Immature natural killer cell (primary cell): ENCODE results near the gene DLGAP1. TPM values are rescaled to one million over a fixed set of nuclear protein-coding genes. Genes with fewer than 3 reads are reported as not detected.
A peak's percentile ranks its signal among the peaks of the same experiment; 100 is the strongest.

Source experiments
- DNase-seq, 3 donors: peaks; one replicate each; pipeline ENCODE4 v3.0.0; 2022; ENCODE audit warnings: mixed read lengths in 1 of 3
- H3K27ac Mint-ChIP-seq, 6 donors: one replicate each; pipeline ENCODE4 v1.8.0; 2020; ENCODE audit warnings: mixed read lengths in 6 of 6, mild to moderate bottlenecking in 5 of 6, inconsistent platforms in 4 of 6, moderate library complexity in 3 of 6
- H3K27me3 Mint-ChIP-seq, 3 donors: one replicate each; pipeline ENCODE4 v1.8.0; 2020 to 2021; ENCODE audit warnings: low read depth in 3 of 3, mild to moderate bottlenecking in 3 of 3, mixed read lengths in 3 of 3, moderate library complexity in 3 of 3, inconsistent platforms in 1 of 3
- H3K36me3 Mint-ChIP-seq, 3 donors: one replicate each; pipeline ENCODE4 v1.8.0; 2020; ENCODE audit warnings: mixed read lengths in 3 of 3, inconsistent platforms in 2 of 3, mild to moderate bottlenecking in 2 of 3
- H3K4me1 Mint-ChIP-seq, 2 donors: one replicate each; pipeline ENCODE4 v1.8.0; 2020; ENCODE audit warnings: inconsistent platforms in 2 of 2, mild to moderate bottlenecking in 2 of 2, mixed read lengths in 2 of 2, moderate library complexity in 1 of 2
- H3K4me3 Mint-ChIP-seq, 5 donors: one replicate each; pipeline ENCODE4 v1.8.0; 2020; ENCODE audit warnings: mild to moderate bottlenecking in 5 of 5, mixed read lengths in 5 of 5, inconsistent platforms in 3 of 5, moderate library complexity in 3 of 5
- H3K9me3 Mint-ChIP-seq, 6 donors: one replicate each; pipeline ENCODE4 v1.8.0; 2020; ENCODE audit warnings: mild to moderate bottlenecking in 6 of 6, mixed read lengths in 6 of 6, inconsistent platforms in 4 of 6, moderate library complexity in 3 of 6
- polyA plus RNA-seq, 3 donors: library from polyadenylated mRNA; unstranded; fragments of 300-500 nt; fragmentation: Illumina TruSeq; gene quantifications; one replicate each; pipeline ENCODE4 v1.2.3, GENCODE V29; 2021

Gene DLGAP1
- polyA plus RNA-seq, 3 donors from 2014 or later = not detected

DNA sequence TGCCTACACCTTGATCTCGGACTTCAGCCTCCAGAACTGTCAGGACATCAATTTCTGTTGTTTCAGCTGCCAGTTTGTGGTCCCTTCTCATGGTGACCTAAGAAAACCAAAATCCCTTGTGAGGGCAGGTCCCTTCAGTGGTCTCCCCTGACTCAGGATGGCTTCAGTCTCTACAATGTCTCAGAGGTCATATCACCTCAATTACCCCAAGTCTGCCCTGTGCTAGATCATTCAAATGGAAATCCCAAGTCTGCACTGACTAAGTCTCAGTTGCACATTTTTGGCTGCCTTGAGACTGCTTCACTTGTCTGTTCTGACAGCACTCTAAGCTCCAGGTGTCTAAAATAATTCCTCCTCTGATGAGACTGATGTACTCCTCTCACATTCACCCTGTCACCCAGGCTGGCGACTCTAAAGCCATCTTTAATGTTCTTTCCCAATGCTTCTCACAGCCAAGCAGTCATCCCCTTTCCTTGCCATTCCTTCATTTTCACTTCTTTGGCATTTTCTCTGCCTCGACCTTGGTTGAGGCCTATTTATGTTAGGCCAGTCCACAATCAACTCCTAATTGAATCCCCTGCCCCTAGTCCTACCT, 470.8 kb downstream of the DLGAP1 start:
- no peak overlapping the region for H3K27ac Mint-ChIP-seq
- peaks cover 0 to 3% (median 0%) of the 10 kb centered on the region in 3 donors for H3K27me3 Mint-ChIP-seq
- peaks cover 7 to 9% of the 10 kb centered on the region in 2 donors for H3K4me1 Mint-ChIP-seq
- peak overlapping the region in 1 of 5 donors; percentile 2 for H3K4me3 Mint-ChIP-seq
- DNase-seq = no peak
- peaks cover 0 to 2% (median 0%) of the 10 kb centered on the region in 3 donors for H3K36me3 Mint-ChIP-seq
- H3K9me3 Mint-ChIP-seq = peaks cover 1 to 3% (median 2%) of the 10 kb centered on the region in 6 donors

DNA sequence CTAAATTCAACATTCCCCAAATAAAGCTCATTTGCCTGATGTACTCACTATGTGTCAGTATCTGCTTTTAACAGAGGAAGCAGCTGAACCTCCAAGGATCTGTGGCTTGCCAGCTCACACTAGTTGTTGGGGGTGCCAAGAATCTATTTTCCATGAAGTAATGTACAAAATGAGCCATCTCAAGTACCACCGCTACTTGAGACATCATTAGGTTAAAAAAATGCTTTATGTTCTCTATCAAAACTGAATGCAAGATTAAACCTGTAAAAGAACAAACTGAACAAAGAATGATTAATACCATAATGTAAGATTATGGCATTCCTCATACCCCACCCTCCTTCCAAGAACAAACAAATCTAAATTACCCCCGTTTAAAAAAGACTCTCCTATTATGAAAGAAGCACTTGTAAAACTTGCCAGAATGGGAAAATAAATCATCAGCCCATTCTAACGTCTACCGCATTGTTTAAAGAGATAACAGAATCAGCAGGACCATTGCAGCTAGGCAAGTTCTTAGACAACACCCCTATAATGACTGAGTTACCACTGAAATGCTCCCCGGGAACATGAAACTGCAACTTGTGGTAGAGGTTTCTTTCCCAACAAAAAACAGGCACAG, 471.6 kb downstream of the DLGAP1 start:
- H3K27ac Mint-ChIP-seq = no peak overlapping the region
- H3K36me3 Mint-ChIP-seq = peaks cover 0 to 3% (median 0%) of the 10 kb centered on the region in 3 donors
- H3K4me3 Mint-ChIP-seq = no peak overlapping the region
- DNase-seq = no peak
- H3K9me3 Mint-ChIP-seq = peaks cover 2 to 9% (median 8%) of the 10 kb centered on the region in 6 donors
- peaks cover 7 to 9% of the 10 kb centered on the region in 2 donors for H3K4me1 Mint-ChIP-seq
- H3K27me3 Mint-ChIP-seq = peaks cover 0 to 4% (median 0%) of the 10 kb centered on the region in 3 donors

DNA sequence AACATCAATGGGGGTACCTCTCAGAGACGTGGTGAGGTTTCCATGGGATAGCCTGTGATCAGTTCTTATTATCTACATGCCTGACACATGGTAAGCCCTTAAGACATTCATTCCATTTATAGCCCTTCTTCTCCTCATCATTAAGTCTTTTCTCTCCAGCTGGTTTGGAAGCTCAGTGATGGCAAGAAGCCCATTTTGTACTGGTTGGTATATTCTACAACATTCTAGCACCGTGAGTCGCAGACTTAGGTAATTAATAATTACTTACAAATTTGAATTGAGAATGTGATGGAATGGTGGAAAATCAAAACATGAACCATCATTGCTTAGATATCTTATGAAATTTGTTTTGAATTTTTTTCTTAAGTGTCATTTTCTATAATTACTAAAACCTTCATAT, 472.6 kb downstream of the DLGAP1 start:
- no peak for DNase-seq
- H3K36me3 Mint-ChIP-seq = peaks cover 0 to 3% (median 0%) of the 10 kb centered on the region in 3 donors
- H3K9me3 Mint-ChIP-seq = peaks cover 2 to 14% (median 10%) of the 10 kb centered on the region in 6 donors
- no peak overlapping the region for H3K4me3 Mint-ChIP-seq
- peaks cover 0 to 4% (median 0%) of the 10 kb centered on the region in 3 donors for H3K27me3 Mint-ChIP-seq
- peaks cover 7 to 9% of the 10 kb centered on the region in 2 donors for H3K4me1 Mint-ChIP-seq
- H3K27ac Mint-ChIP-seq = no peak overlapping the region

DNA sequence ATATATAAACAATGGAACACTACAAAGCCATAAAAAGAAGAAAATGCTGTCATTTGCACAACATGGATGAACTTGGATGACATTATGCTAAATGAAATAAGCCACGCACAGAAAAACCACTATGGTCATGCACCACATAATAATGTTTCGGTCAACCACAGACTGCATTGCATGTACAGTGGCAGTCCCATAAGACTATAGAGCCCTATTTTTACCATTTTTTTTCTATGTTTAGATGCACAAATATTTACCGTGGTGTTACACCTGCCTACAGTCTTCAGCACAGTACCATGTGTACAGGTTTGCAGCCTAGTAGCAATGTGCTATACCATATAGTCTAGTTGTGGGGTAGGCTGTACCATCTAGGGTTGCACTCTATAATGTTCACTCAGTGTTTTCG, 476.1 kb downstream of the DLGAP1 start:
- H3K27me3 Mint-ChIP-seq = peaks cover 0 to 2% (median 1%) of the 10 kb centered on the region in 3 donors
- H3K36me3 Mint-ChIP-seq = peaks cover 0 to 3% (median 0%) of the 10 kb centered on the region in 3 donors
- no peak overlapping the region for H3K4me3 Mint-ChIP-seq
- no peak for DNase-seq
- peaks cover 2 to 14% (median 10%) of the 10 kb centered on the region in 6 donors for H3K9me3 Mint-ChIP-seq
- no peak overlapping the region for H3K27ac Mint-ChIP-seq
- H3K4me1 Mint-ChIP-seq = no peaks in the 10 kb centered on the region

DNA sequence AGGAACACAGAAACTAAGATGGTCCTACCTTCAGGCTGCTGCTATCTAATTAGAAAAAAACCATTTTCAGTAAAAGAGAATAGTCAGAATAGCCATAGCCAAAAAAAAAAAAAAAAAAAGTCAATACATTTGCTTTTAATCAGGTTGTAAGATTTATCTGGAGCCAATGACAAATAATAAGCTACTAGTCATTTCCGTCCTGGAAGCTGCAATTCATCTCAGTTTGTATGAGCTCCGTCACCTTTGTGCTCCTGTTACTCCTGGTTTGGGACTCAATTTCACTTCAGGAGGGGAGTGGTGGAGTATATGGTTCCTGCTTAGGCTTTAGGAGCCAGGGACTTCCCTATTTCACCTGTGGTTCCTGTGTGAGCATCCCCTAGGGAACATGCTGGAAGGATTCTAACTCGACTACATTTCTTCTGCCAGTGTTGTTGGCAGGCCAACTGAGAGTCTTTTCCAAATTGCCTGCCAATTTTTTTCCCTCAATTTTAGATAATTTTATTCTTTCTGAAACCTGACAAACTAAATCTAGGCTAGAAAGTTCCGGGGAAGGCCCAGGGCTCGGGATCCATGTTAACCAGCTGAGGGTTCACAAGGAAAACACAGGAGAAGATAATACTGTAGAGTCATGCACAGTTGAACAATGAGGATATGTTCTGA, 481.8 kb downstream of the DLGAP1 start:
- no peaks in the 10 kb centered on the region for H3K36me3 Mint-ChIP-seq
- DNase-seq = no peak
- peaks cover 1 to 5% (median 1%) of the 10 kb centered on the region in 3 donors for H3K27me3 Mint-ChIP-seq
- H3K27ac Mint-ChIP-seq = no peak overlapping the region
- no peak overlapping the region for H3K4me3 Mint-ChIP-seq
- H3K9me3 Mint-ChIP-seq = peaks cover 0 to 3% (median 2%) of the 10 kb centered on the region in 6 donors
- no peaks in the 10 kb centered on the region for H3K4me1 Mint-ChIP-seq

DNA sequence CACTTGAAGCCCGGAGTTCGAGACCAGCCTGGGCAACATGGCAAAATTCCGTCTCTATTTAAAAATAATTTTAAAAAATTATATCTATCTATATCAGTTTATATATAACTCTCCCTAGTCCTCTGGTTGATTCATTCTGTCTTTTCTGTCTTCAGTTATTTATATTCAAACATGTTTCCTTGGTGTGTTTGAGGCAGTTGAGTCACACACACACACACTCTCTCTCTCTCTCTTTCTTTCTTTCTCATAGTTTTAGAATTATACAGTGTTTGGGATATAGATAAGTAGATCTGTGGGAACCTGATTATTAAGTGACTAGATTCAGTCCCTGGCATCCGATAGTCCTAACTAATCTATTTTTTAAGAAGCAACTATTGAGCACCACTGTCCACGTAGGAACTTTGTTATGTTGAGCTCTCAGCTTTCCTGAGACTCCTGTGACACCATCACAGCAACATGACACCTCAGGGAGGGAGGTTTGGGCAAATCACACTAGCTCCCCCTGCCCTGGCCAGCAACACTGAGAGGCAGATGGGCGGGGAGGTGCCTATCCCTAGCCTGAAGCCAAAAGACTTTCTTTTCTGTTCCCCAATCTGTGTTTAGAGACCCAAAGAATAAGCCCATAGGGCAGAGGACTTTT, 482.7 kb downstream of the DLGAP1 start:
- Mint-ChIP-seq H3K9me3 (peaks cover 0 to 3% (median 0%) of the 10 kb centered on the region in 6 donors), H3K4me1 (no peaks in the 10 kb centered on the region), H3K27ac (no peak overlapping the region), H3K27me3 (peaks cover 1 to 5% (median 1%) of the 10 kb centered on the region in 3 donors), H3K36me3 (no peaks in the 10 kb centered on the region), H3K4me3 (no peak overlapping the region)
- DNase-seq = no peak

DNA sequence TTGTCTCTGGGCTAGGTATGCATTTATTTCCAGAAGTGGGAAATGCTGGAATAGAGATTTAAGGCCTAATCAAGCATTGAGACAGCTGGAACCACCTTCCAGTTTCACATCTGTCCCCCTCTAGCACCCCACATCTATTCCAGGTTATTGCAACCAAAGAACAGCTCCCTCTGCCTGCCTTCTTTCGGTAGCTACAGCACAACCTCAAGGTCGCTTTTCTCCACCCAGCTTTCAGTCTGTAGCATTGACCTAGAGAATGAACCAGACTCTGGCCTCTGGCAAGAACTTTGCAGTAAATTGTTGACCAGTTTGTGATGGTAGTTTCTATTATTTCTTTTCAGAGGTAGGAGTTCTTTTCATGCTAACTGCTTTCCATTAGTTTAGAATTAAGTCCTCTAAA, 484.2 kb downstream of the DLGAP1 start:
- H3K27ac Mint-ChIP-seq = no peak overlapping the region
- H3K27me3 Mint-ChIP-seq = peaks cover 0 to 5% (median 1%) of the 10 kb centered on the region in 3 donors
- H3K4me1 Mint-ChIP-seq = no peaks in the 10 kb centered on the region
- H3K36me3 Mint-ChIP-seq = no peaks in the 10 kb centered on the region
- no peak for DNase-seq
- peaks cover 0 to 3% (median 0%) of the 10 kb centered on the region in 6 donors for H3K9me3 Mint-ChIP-seq
- no peak overlapping the region for H3K4me3 Mint-ChIP-seq

DNA sequence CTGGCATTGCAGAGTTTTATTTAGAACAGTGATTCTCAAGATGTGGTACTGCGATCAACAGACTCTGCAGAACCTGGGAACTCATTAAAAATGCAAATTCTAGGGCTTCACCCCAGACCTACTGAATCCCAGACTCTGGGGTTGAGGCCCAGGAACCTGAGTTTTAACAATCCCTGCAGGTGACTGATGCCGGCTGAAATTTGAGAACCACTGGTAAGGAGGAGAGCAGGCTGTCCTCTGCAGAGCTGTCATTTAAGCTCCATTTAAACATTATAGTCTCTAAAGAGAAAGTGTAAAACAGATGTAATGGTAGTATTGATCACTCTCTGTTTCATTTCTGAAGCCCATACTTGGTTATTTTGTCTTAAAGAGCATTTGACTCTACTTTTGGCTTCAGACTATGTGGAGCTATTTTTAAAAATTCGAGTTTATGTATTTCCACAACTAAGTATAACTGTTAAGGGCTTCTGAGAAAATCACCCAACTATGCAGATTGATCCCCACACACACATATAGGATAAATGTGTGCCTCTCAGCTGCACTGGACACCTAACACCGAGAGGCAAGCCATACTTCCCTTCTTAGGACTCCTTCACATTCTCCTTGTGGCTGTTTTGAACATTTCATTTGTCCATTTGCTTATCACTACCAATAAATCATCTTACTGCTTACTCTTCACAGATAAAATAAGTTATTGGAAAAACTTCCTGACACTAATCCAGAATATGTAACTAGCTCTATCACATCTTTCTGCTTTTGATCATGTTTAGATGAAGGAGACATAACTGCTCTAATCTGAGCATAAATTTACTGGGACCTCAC, 487.5 kb downstream of the DLGAP1 start:
- H3K4me3 Mint-ChIP-seq = no peak overlapping the region
- no peaks in the 10 kb centered on the region for H3K36me3 Mint-ChIP-seq
- H3K27ac Mint-ChIP-seq = no peak overlapping the region
- peaks cover 0 to 4% (median 3%) of the 10 kb centered on the region in 3 donors for H3K27me3 Mint-ChIP-seq
- DNase-seq = no peak
- H3K9me3 Mint-ChIP-seq = peaks cover 0 to 2% (median 0%) of the 10 kb centered on the region in 6 donors
- no peaks in the 10 kb centered on the region for H3K4me1 Mint-ChIP-seq

DNA sequence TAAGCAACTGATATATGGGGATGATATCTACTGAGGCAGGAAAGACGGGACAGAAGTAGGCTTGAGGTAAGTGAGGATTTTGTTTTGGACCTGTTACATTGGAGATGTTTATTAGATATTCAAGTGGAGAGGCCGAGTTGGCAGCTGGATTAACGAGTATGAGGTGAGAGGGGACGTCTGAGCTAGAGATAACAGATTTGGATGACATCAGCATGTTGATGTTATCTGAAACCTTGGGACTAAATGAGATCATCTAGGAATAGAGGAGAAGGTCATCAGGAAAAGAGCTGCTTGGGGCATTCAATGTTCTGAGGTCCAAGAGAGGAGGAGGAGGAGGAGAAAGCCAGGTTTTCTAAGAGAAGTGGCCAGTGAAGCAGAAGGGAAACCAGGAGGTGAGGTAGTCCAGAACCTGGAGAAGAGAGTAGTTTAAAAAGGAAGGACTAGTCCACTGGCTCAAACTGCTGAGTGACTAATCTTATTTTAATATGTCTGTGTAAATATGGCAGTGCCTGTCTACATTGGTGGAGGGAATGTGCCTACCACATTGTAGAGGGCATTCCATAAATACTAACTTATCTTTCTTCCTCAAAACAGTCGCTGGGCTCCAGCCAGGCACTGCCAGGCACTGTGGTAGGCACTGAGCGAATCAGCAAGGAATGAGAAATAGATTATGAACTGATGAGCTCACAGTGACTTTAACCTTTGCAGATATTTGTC, 488.3 kb downstream of the DLGAP1 start:
- Mint-ChIP-seq H3K36me3 (no peaks in the 10 kb centered on the region), H3K27me3 (peaks cover 0 to 4% (median 0%) of the 10 kb centered on the region in 3 donors), H3K4me1 (no peaks in the 10 kb centered on the region), H3K4me3 (no peak overlapping the region), H3K9me3 (peaks cover 0 to 2% (median 0%) of the 10 kb centered on the region in 6 donors), H3K27ac (no peak overlapping the region)
- DNase-seq = no peak

DNA sequence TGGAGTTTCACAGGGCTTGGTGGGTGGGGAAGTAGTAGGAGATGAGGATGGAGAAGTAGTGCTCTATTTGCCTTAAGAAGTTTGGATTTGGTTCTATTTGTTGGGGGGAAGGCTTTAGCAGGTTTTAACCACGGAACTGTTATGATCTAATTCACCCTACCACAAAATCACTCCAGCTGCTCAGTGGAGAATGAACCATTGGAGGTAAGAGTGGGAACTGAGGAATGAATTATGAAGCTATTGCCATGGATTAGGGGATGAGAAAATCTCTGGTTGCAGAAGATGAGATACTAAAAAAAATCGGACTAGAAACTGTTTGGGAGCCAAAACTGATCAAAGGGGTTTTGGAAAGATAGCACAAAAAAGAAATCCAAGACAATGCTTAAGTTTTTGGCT, 488.9 kb downstream of the DLGAP1 start:
- Mint-ChIP-seq H3K4me1 (no peaks in the 10 kb centered on the region), H3K27ac (no peak overlapping the region), H3K4me3 (no peak overlapping the region), H3K9me3 (peaks cover 0 to 2% (median 0%) of the 10 kb centered on the region in 6 donors), H3K36me3 (no peaks in the 10 kb centered on the region), H3K27me3 (peaks cover 0 to 4% (median 0%) of the 10 kb centered on the region in 3 donors)
- DNase-seq = no peak

DNA sequence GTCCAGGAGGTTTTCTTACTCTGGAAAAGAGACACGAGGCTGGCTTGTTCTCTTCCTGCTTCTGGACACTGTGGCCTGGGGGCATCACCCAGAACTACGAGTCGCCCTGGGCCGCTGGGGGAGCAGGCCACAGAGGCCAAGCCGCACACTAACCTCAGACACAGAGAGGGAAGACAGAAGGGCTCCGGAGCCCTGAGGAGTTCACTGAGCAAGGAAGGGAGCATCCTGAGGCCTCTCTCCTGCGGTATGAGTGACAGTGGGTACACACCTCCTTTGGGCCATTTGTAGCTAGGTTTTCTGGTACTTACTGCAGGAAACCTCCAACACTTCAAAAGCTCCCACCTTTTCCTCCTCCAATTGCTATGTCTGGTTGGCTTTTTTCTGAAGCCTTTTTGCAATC, 494.1 kb downstream of the DLGAP1 start:
- H3K27ac Mint-ChIP-seq = no peak overlapping the region

DNA sequence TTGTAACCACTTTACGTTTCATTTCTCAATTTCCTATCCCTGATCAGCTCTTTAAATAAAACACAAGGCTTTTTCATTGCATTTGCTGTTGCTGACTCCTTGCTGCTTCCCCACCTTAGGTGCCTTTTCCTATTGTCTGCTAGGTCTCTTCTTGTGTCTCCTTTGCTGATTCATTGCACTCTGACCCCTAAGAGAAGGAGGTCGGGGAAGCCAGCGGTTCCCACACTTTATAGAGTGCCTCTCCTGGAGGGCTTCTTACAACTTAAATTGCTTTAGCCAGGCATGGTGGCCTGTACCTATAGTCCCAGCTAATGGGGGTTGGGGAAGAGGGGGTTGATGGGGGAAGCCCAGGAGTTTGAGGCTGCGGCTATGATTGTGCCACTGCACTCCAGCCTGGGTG, 495.0 kb downstream of the DLGAP1 start:
- Mint-ChIP-seq H3K9me3 (peaks cover 0 to 3% (median 0%) of the 10 kb centered on the region in 6 donors), H3K27me3 (peaks cover 0 to 6% (median 6%) of the 10 kb centered on the region in 3 donors), H3K4me3 (no peak overlapping the region), H3K27ac (no peak overlapping the region), H3K36me3 (no peaks in the 10 kb centered on the region), H3K4me1 (no peaks in the 10 kb centered on the region)
- no peak for DNase-seq

More for the DNA sequence above, 494.1 kb downstream of the DLGAP1 start:
- no peak for DNase-seq
- Mint-ChIP-seq H3K4me1 (no peaks in the 10 kb centered on the region), H3K9me3 (peaks cover 0 to 3% (median 0%) of the 10 kb centered on the region in 6 donors), H3K4me3 (no peak overlapping the region), H3K27me3 (peaks cover 0 to 4% (median 4%) of the 10 kb centered on the region in 3 donors), H3K36me3 (no peaks in the 10 kb centered on the region)
